ENCODE results near the gene PFKFB4. TPM values are rescaled to one million over a fixed set of nuclear protein-coding genes. Genes with fewer than 3 reads are reported as not detected.

The PFKFB4 gene
- total and polyA plus RNA-seq, 10 of the 15 experiments (the other 5 are each of a cell fraction or from before 2014, with no cell fraction given) = 0.37 to 89.1 (median 5.2) TPM

DNA sequence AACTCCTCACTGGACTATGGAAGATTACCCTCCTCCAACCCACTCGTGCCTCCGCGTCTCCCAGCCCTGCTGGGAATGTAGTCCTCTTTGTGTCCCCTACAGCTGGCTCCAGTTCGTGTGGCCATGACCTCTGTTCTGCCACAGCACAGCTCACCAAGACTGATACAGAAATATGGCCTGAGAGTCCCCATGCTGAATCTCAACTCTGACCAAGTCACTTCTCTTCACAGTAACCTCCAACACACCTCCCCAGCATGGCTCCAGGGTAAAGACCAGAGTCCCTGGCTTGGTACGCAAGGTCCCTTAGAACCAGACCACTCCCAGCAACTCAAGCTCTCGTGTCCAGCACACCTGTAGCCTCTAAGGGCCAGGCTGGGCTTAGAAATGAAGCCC is 40.8 kb upstream of the PFKFB4 start:
- no peak overlapping the region for H3K4me2 ChIP-seq (ENCODE audit: control insufficient read depth, insufficient read depth)
- no peak for ATAC-seq
- ChIA-PET CTCF (interaction anchor here (0.6 to 1.4 kb wide), 2 partner anchors 38 to 127 kb away, joined by 3 to 4 read pairs; no protein-coding TSS in a partner anchor), SMC1A (ENCODE audit: uncharacterized antibody, unreplicated experiment) (no interaction called here), POLR2A (no interaction called here), RAD21 (ENCODE audit: unreplicated experiment) (interaction anchor here (1.0 kb wide), 1 partner anchor 12 kb away, joined by 3 read pairs; the partner anchor contains the start of gene UQCRC1)
- no peak for FAIRE-seq
- WGBS (ENCODE audit: insufficient coverage, insufficient replicate concordance, low lambda C conversion rate, missing lambda C conversion rate) = 82% methylated on average over 6 of the region's 6 CpGs
- in situ Hi-C loops (cut with MboI) = no loop called here
- no peaks in the 10 kb centered on the region; the same call in 1 of the 2 replicates for H3K4me1 ChIP-seq (ENCODE audit: control insufficient read depth, insufficient read depth, low read length)
- peaks cover 16 to 34% of the 10 kb centered on the region in 2 experiments for H3K36me3 ChIP-seq (ENCODE audit: control insufficient read depth in 2 of 2, insufficient read depth in 2 of 2, low read length in 1 of 2)
- H3K4me3 ChIP-seq = no peak overlapping the region
- H2AFZ ChIP-seq (ENCODE audit: control insufficient read depth, low read depth, low read length) = no peak overlapping the region
- H4K20me1 ChIP-seq (ENCODE audit: control insufficient read depth, insufficient read depth) = no peaks in the 10 kb centered on the region
- H3K9me3 ChIP-seq (replicated peaks; ENCODE audit: control insufficient read depth, insufficient read depth, low read length) = no peaks in the 10 kb centered on the region
- BruUV-seq (replicated peaks) = no TSS peak
- DNase-seq (ENCODE audit: low read depth, low spot score) = no peak
- intact Hi-C loops (cut with micrococcal nuclease; ENCODE audit: unreplicated experiment) = no loop called here
- no peaks in the 10 kb centered on the region for H3K79me2 ChIP-seq (ENCODE audit: control insufficient read depth, insufficient read depth, low read length)
- peaks cover 0 to 9% of the 10 kb centered on the region in 2 experiments; a peak in 2 of 4 replicates for H3K27me3 ChIP-seq (replicated peaks in 1 of 2; ENCODE audit: control insufficient read depth in 2 of 2, insufficient read depth in 2 of 2, low read length in 1 of 2)
- no peak overlapping the region for H3K27ac ChIP-seq (ENCODE audit: control insufficient read depth, insufficient read depth)
- no peak overlapping the region for H3K9ac ChIP-seq (ENCODE audit: control insufficient read depth, insufficient read depth, low read length)
- TF ChIP-seq TCF12 (IDR thresholded peaks at IDR 0.05; ENCODE audit: low read depth, low read length) = no peak
- no peak for TF ChIP-seq KDM1A (IDR thresholded peaks at IDR 0.05; ENCODE audit: borderline replicate concordance)
- TF ChIP-seq, protein P1, sequence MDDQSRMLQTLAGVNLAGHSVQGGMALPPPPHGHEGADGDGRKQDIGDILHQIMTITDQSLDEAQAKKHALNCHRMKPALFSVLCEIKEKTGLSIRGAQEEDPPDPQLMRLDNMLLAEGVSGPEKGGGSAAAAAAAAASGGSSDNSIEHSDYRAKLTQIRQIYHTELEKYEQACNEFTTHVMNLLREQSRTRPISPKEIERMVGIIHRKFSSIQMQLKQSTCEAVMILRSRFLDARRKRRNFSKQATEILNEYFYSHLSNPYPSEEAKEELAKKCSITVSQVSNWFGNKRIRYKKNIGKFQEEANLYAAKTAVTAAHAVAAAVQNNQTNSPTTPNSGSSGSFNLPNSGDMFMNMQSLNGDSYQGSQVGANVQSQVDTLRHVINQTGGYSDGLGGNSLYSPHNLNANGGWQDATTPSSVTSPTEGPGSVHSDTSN (IDR thresholded peaks at IDR 0.05; ENCODE audit: insufficient replicate concordance, low read depth, low read length) = no peak
- TF ChIP-seq, protein P2, sequence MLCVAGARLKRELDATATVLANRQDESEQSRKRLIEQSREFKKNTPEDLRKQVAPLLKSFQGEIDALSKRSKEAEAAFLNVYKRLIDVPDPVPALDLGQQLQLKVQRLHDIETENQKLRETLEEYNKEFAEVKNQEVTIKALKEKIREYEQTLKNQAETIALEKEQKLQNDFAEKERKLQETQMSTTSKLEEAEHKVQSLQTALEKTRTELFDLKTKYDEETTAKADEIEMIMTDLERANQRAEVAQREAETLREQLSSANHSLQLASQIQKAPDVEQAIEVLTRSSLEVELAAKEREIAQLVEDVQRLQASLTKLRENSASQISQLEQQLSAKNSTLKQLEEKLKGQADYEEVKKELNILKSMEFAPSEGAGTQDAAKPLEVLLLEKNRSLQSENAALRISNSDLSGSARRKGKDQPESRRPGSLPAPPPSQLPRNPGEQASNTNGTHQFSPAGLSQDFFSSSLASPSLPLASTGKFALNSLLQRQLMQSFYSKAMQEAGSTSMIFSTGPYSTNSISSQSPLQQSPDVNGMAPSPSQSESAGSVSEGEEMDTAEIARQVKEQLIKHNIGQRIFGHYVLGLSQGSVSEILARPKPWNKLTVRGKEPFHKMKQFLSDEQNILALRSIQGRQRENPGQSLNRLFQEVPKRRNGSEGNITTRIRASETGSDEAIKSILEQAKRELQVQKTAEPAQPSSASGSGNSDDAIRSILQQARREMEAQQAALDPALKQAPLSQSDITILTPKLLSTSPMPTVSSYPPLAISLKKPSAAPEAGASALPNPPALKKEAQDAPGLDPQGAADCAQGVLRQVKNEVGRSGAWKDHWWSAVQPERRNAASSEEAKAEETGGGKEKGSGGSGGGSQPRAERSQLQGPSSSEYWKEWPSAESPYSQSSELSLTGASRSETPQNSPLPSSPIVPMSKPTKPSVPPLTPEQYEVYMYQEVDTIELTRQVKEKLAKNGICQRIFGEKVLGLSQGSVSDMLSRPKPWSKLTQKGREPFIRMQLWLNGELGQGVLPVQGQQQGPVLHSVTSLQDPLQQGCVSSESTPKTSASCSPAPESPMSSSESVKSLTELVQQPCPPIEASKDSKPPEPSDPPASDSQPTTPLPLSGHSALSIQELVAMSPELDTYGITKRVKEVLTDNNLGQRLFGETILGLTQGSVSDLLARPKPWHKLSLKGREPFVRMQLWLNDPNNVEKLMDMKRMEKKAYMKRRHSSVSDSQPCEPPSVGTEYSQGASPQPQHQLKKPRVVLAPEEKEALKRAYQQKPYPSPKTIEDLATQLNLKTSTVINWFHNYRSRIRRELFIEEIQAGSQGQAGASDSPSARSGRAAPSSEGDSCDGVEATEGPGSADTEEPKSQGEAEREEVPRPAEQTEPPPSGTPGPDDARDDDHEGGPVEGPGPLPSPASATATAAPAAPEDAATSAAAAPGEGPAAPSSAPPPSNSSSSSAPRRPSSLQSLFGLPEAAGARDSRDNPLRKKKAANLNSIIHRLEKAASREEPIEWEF (IDR thresholded peaks at IDR 0.05; ENCODE audit: insufficient replicate concordance, low read depth, low read length) = no peak
- no peak for TF ChIP-seq MTA2 (IDR thresholded peaks at IDR 0.05; ENCODE audit: low read depth)
- TF ChIP-seq SP1 (IDR thresholded peaks at IDR 0.05; ENCODE audit: low read depth, low read length) = no peak
- TF ChIP-seq, protein P3, sequence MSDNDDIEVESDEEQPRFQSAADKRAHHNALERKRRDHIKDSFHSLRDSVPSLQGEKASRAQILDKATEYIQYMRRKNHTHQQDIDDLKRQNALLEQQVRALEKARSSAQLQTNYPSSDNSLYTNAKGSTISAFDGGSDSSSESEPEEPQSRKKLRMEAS (IDR thresholded peaks at IDR 0.05; ENCODE audit: low read depth, low read length) = no peak
- no peak for TF ChIP-seq TCF7 (IDR thresholded peaks at IDR 0.05; ENCODE audit: borderline replicate concordance)
- TF ChIP-seq, protein P4, sequence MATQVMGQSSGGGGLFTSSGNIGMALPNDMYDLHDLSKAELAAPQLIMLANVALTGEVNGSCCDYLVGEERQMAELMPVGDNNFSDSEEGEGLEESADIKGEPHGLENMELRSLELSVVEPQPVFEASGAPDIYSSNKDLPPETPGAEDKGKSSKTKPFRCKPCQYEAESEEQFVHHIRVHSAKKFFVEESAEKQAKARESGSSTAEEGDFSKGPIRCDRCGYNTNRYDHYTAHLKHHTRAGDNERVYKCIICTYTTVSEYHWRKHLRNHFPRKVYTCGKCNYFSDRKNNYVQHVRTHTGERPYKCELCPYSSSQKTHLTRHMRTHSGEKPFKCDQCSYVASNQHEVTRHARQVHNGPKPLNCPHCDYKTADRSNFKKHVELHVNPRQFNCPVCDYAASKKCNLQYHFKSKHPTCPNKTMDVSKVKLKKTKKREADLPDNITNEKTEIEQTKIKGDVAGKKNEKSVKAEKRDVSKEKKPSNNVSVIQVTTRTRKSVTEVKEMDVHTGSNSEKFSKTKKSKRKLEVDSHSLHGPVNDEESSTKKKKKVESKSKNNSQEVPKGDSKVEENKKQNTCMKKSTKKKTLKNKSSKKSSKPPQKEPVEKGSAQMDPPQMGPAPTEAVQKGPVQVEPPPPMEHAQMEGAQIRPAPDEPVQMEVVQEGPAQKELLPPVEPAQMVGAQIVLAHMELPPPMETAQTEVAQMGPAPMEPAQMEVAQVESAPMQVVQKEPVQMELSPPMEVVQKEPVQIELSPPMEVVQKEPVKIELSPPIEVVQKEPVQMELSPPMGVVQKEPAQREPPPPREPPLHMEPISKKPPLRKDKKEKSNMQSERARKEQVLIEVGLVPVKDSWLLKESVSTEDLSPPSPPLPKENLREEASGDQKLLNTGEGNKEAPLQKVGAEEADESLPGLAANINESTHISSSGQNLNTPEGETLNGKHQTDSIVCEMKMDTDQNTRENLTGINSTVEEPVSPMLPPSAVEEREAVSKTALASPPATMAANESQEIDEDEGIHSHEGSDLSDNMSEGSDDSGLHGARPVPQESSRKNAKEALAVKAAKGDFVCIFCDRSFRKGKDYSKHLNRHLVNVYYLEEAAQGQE (IDR thresholded peaks at IDR 0.05; ENCODE audit: low read depth, low read length) = no peak
- TF ChIP-seq SMAD5 (IDR thresholded peaks at IDR 0.05; ENCODE audit: low read depth) = no peak
- no peak for TF ChIP-seq BCL11A (IDR thresholded peaks at IDR 0.05; ENCODE audit: low read depth, low read length)
- no peak for TF ChIP-seq RELA (IDR thresholded peaks at IDR 0.05; ENCODE audit: borderline replicate concordance, partially characterized antibody)
- TF ChIP-seq CEBPB (IDR thresholded peaks at IDR 0.05; ENCODE audit: borderline replicate concordance in 1 of 2, low read depth in 2 of 2, low read length in 2 of 2) = no peak
- TF ChIP-seq SIN3A (IDR thresholded peaks at IDR 0.05; ENCODE audit: low read depth, low read length) = no peak
